Motor neuron (in vitro differentiated cells): ENCODE data around the gene PPP1R36. TPM values are rescaled to one million over a fixed set of nuclear protein-coding genes. Genes with fewer than 3 reads are reported as not detected.
A peak's percentile ranks its signal among the peaks of the same experiment; 100 is the strongest.

ENCODE experiments used
- ATAC-seq, 8 experiments: fragments of 200-7000 bp; cut with Tn5 transposase; replicated peaks in 6 of 8; 2 replicates each; pipeline ENCODE4 v1.8.0; 2021; ENCODE audit warnings: mild to moderate bottlenecking in 8 of 8, moderate library complexity in 8 of 8
- H3K27ac ChIP-seq, 2 donors: fragments of 250-450 bp; sonication (Bioruptor Pico); 2 replicates each; pipeline ENCODE4 v1.9.0; 2021; ENCODE audit warnings: antibody characterized with exemption in 2 of 2, mild to moderate bottlenecking in 2 of 2, moderate library complexity in 1 of 2
- H3K4me1 ChIP-seq, 2 donors: fragments of 250-450 bp; sonication (Bioruptor Pico); replicated peaks in 1 of 2; 2 replicates each; pipeline ENCODE4 v1.6.1; 2021; ENCODE audit warnings: antibody characterized with exemption in 2 of 2, mild to moderate bottlenecking in 2 of 2, moderate library complexity in 1 of 2
- H3K4me3 ChIP-seq, 5 donors: fragments of 250-450 bp; sonication (Bioruptor Pico); 2 replicates each; pipeline ENCODE4 v1.9.0; 2021; ENCODE audit warnings: antibody characterized with exemption in 5 of 5, mild to moderate bottlenecking in 5 of 5, moderate library complexity in 4 of 5
- WGBS, 10 experiments: fragments of 450-650 bp; shearing (Covaris generic); methylation state at CpG; one replicate each; pipeline ENCODE4 v1.0.0; 2022; 5-methylcytosine and 5-hydroxymethylcytosine counted together
- in situ Hi-C, 9 experiments: fragments of 400-800 bp; cut with MboI; loops; one replicate each; pipeline ENCODE4 v1.15.0; 2021; ENCODE audit warnings: low sequenced_read_pairs in 9 of 9, low pct_unique_long_range_greater_than_20kb in 2 of 9; ENCODE audit not compliant: unreplicated experiment in 9 of 9
- total RNA-seq, 8 experiments: library from RNA; unstranded; fragments of 300-600 nt; gene quantifications; 2 replicates each; pipeline versions ENCODE4 v1.2.3 to v1.2.4, GENCODE V29; 2022

The PPP1R36 gene, protein sequence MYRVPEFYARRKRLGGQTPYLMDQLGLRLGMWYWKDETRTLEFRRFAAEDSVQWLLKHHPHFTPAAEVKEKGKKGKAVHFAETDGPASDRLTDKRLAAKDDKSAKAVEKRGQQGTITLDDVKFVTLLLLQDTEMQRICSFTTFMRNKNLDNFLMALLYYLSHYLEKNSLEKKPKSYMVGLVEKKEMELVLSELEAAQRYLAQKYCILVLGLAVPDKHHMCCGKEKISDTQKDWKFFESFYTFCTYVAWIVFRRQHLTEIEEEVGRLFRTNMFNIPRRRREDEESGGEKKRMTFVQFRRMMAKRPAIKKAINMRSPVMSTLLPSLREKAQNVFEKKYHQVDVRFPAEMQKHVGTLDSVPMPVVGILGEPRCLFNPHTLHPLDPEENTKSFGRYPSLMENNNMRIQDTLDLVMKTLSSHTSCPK
- total RNA-seq: under 1 TPM in 6 of 8 experiments, not detected in 2; 0.16 to 0.62 (median 0.45) TPM

DNA sequence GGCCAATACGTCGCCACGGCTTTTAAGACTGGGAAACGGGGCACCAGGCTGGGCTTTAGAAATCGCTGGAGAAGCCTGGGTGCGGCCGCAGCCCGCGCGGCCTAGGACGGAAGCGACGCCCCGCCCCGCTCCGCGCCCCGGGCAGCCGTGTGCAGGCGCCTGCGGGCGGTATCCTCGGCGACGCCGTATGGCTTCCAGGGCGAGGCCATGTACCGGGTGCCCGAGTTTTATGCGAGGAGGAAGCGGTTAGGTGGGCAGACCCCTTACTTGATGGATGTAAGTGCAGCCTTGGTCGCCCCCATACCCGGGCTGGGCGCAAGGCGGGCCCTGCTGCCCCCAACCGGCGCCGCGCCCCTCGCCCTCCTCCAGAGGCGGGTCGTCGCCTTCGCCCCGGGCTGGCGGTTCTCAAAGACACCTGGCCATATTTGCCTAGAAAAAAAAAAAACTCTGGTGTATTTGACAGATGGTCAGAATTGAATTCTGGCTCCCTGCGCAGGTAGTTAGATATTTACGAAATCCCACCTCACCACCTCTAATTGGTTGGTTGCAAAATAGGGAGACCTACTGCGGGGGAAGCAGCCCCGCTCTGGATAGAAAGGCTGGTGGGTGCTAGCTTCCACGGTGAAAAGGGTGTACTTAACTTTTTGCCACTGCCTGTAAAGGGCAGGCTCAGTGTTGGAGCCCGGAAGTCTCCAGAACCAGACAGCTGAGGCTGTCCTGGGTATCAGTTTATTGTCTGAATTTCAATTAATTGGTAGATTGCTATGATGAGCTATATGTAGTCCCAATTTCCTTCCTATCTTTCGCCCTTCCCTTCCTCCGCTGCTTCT, at the start of gene PPP1R36:
PPP1R36 (plus strand) TSS at position 171 of the 830 bp plus-strand sequence; CDS start at position 208, 37 bp downstream.
- WGBS, 10 experiments: 0 to 79% (median 14%) methylated on average over 2 to 25 of the region's 54 CpGs; no CpG with 5 or more reads in 1 of the 10 experiments
- ATAC-seq: peak; percentile 90 to 98 (median 93)
- no peak within 1 kb of the TSS for H3K27ac ChIP-seq
- H3K4me3 ChIP-seq: peak within 1 kb of the TSS; percentile 22 to 28 (median 25)
- peaks cover 0 to 4% of the 10 kb centered on the region in 2 donors for H3K4me1 ChIP-seq
- in situ Hi-C loops: loop anchor here in 3 of 9 experiments (10.0 to 25.0 kb wide), 3 partner anchors 85 to 337 kb away; partner anchors contain the start of gene SPTB (in 1 of the 3)

DNA sequence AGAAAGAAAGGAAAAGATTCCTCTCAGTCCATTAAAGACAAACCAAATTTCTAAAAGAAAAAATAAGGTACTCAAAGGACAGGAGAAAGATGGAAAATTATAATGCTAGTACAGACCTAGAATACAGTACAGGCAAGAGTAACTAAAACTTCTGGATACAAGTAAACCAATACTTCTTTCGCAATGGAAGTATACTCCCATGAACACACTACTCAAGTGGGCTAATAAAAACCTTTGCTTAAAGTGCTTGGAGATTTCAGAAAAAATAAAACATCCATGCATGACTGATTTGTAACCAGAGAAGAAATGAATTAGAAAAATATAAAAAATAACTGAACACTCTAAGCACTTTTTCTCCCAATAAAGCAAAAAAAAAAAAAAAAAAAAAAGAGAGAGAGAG, 49.7 kb upstream of the PPP1R36 start:
- no peak for ATAC-seq
- no peak overlapping the region for H3K27ac ChIP-seq
- in situ Hi-C loops: no loop called here

DNA sequence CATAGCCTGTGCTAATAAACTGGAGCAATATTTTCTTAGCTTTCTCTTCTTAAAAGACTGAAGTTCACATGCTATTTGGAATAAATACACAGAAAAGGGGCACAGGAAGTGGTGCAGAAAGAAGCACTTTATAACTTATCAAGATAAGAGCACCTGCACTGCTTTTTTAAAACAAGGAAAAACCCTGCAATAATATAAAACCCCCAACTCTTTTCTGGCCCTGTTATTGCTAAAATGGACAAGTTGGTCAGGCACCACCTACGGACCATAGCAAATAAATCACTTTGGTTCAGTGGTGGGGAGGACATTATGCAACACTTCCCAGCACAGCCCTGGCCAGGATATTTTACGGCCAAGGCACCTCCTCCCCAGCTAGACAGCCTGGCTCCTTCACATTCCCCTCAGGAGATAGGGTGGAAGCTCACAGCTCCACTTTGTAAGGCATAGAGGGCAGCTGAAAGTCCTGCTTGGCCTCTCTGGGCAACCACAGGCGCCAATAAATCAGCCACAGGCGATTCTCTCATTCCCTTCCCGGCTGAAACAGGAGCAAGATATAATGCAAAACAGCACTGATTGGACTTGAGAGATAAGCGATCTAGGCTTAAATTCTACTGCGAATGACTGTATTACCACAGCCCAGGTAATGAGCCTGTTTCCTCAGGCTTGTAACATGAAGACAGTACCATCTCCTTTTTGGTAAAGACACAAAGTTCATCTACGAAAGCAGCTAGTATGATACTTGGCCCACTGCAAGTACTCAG, 48.2 kb upstream of the PPP1R36 start:
- in situ Hi-C loops: no loop called here
- 0 to 100% (median 26%) methylated on average over 1 to 7 of the region's 8 CpGs; no CpG with 5 or more reads in 1 of the 10 experiments for WGBS, 10 experiments
- Histone ChIP-seq H3K27ac (no peak overlapping the region), H3K4me3 (peak overlapping the region in 3 of 5 donors; percentile 2 to 94 (median 62)), H3K4me1 (peaks cover 14 to 21% of the 10 kb centered on the region in 2 donors)
- peak in 2 of 8 experiments; percentile 1 to 4 for ATAC-seq

More for the DNA sequence above, 49.7 kb upstream of the PPP1R36 start:
- no peak overlapping the region for H3K4me3 ChIP-seq
- H3K4me1 ChIP-seq: peaks cover 13 to 17% of the 10 kb centered on the region in 2 donors
- WGBS, 10 experiments: 88 to 100% (median 100%) methylated on average over 1 of the region's 1 CpG; no CpG with 5 or more reads in 2 of the 10 experiments

DNA sequence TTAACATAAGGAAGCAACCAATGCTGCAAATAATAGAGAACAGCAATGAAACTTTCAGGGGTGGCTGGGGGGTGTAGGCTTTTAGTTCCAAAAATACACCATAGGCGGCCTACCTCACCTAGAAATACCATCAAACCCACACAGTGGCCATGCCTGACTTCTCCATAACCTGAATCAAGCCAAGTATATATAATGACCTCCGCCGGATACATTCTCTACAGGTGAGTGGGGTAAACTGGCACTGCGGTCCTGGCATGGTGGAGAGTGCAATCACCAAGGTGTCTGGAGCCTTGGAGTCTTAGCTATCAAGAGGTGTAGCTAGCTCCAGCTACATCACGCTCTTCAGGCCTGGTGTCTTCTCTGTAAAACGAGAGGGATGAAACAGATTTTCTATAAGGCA, 47.3 kb upstream of the PPP1R36 start:
- Histone ChIP-seq H3K27ac (peak overlapping the region; percentile 89 to 97), H3K4me1 (peaks cover 19 to 26% of the 10 kb centered on the region in 2 donors), H3K4me3 (peak overlapping the region; percentile 62 to 94 (median 71))
- no peak for ATAC-seq
- WGBS, 10 experiments: 0 to 74% (median 35%) methylated on average over 1 to 5 of the region's 6 CpGs; no CpG with 5 or more reads in 2 of the 10 experiments
- in situ Hi-C loops: no loop called here

DNA sequence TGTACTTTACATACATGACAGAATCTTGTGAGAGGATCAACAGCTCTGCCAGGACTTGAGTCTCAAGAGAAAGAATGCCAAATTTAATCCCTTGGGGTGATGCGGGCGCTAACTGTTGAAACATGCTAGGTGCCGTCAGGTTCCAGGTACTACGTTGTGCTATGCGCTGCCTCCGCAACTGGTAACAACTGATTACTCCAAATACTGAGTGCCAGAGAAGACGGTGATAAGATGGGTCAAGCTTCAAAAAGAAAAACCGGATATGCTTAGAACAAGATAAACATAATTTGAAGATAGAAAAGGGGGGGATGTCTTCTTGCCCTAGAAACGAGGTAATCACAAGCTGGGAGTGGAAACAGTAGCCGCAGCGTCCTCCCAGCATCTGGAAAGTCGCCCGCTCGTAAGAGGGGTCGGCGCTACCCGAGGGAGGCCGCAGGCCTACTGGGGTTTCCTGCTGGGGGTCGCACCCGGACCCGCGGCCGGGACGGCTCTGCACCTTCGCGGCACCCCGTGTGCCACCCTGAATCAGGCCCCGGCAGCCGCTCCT, 46.8 kb upstream of the PPP1R36 start:
- in situ Hi-C loops: no loop called here
- H3K4me3 ChIP-seq: peak overlapping the region; percentile 62 to 94 (median 71)
- ATAC-seq: peak in 5 of 8 experiments; percentile 4 to 16 (median 11)
- 0 to 18% (median 3%) methylated on average over 2 to 17 of the region's 29 CpGs; no CpG with 5 or more reads in 2 of the 10 experiments for WGBS, 10 experiments
- peak overlapping the region; percentile 89 to 97 for H3K27ac ChIP-seq
- H3K4me1 ChIP-seq: peaks cover 19 to 27% of the 10 kb centered on the region in 2 donors

DNA sequence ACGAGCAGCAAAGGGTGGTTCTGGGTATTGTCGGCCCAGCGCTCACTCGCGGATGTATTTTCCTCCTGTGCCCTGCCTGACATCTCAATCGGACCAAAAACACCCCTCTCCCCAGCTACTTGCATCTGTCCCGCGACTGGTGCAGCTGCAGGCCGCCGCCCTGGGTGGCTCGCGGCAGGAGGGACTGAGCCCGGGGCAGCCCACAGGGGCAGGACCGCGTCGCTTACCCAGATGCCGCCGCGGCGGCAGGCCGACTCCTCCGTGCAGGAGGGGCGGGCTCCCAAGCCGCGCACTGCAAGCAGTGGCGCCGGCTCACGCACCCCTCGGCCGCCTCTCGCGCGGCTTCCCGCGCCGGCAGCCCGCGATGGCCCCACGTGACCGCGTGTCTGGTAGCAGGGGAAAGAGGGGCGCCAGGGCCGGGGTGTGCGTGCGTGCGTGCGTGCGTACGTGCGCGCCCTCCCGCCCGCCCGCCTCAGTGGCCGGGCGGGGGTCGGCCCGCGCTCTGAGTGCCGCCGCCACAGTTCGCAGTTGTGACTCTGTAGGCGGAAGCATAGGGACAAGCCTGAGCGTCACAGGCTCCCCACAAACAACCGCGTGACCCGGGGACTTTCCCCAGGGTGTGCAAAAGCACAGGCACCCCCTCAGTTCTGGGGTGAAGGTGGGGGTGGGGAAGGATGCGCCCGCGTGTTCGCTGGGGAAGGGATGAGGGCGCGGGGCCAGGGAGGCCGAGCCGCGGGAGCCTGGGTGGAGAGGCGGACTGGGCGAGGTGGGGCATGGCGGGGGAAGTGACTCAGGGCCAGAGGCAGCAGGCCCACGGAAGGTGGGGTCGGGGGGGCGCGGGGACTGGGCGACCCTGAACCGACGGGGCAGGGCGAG, 46.1 kb upstream of the PPP1R36 start, which contains the start of gene ZBTB25:
ZBTB25 (minus strand) TSS at position 405 of the 876 bp plus-strand sequence. CDS start 13,305 bp downstream, outside the sequence.
- peak within 1 kb of the TSS; percentile 89 to 97 for H3K27ac ChIP-seq
- H3K4me3 ChIP-seq: peak within 1 kb of the TSS; percentile 62 to 94 (median 71)
- H3K4me1 ChIP-seq: peaks cover 19 to 27% of the 10 kb centered on the region in 2 donors
- peak; percentile 61 to 86 (median 80) for ATAC-seq
- WGBS, 10 experiments: 0% methylated on average over 4 to 19 of the region's 87 CpGs; no CpG with 5 or more reads in 8 of the 10 experiments
- in situ Hi-C loops: no loop called here

DNA sequence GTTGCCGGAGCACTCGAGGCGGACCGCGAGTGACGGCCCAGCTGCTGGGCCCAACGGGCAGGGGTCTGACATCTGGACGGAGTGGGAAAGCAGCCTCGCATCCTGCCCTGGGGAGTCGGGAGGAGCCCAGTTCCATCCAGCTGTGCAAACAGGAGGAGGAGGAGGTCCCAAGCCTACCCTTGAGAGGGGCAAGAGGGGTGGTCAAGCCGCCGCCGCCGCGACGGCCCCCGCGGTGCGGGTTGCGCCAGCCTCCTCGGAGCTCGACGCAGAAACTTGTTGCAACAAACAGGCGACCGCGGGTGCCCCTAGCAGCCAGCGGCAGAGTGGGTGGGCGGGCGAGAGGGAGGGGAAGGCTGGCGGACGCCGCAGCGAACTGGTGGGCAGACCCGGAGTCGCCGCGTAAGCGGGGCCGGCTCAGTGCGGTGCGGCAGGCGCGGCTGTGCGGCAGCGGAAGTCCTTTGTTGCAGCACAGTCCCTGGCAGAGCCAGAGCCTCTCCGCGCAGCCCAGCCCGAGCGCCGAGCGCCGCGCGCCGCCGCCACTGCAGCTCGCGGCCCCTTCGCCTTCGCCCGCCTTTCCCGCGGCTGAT, 45.4 kb upstream of the PPP1R36 start, which contains the start of gene ZBTB1:
ZBTB1 (plus strand) TSS at position 461 of the 587 bp plus-strand sequence. CDS start 16,735 bp downstream, outside the sequence.
- WGBS, 10 experiments: 0 to 2% (median 0%) methylated on average over 1 to 12 of the region's 63 CpGs; no CpG with 5 or more reads in 5 of the 10 experiments

DNA sequence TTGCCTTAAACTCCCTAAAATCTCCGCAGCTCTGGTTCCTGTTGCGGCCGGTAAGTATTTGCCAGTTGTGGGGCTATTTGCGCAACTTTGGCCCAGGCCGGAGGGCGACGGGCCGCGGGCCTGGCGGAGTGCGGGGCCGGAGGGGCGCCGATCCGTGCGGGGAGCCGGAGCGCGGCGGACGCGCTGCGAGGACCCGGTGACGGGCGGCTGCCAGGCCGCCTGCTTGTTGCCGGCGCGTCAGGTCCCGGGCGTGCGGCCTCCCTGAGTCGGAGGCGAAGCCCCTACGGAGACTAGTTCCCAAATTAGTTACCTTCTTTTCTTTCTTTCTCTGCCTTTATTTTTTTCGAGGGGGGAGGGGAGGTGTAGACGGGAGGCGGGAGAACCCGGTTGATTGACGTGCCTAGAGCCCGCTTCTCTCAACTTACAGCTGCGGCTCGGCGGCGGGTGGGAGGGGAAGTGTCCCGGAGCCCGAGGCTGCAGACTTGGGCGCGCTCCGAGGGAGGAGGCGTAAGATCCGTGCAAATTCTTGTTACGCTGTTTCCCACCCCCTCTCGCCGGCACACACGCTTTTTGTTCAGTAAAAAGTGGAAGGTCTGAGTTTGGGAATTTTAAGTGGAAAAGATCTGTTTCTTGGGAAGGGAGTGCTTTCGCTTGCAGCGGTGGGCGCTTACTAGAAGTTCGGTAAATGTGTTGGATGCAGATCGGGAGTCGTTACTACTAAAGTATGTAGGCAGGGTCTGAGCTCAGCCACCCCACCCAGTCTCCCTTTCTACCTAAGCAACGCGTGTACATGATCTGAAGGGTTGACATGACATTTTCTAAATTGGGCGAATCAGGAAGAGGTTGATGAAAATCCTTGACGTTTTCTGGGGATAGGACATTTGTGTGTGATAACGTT, 44.6 kb upstream of the PPP1R36 start:
- WGBS, 10 experiments: 0 to 4% (median 0%) methylated on average over 4 to 6 of the region's 68 CpGs; no CpG with 5 or more reads in 2 of the 10 experiments
- peak overlapping the region; percentile 62 to 94 (median 71) for H3K4me3 ChIP-seq
- peak; percentile 9 to 46 (median 26) for ATAC-seq
- peaks cover 19 to 27% of the 10 kb centered on the region in 2 donors for H3K4me1 ChIP-seq
- H3K27ac ChIP-seq: peak overlapping the region; percentile 88 to 97
- in situ Hi-C loops: no loop called here

More for the DNA sequence above, 45.4 kb upstream of the PPP1R36 start, which contains the start of gene ZBTB1:
- H3K4me3 ChIP-seq: peak within 1 kb of the TSS; percentile 62 to 94 (median 71)
- peaks cover 19 to 27% of the 10 kb centered on the region in 2 donors for H3K4me1 ChIP-seq
- peak within 1 kb of the TSS; percentile 88 to 97 for H3K27ac ChIP-seq
- peak; percentile 30 to 63 (median 46) for ATAC-seq
- in situ Hi-C loops: no loop called here

DNA sequence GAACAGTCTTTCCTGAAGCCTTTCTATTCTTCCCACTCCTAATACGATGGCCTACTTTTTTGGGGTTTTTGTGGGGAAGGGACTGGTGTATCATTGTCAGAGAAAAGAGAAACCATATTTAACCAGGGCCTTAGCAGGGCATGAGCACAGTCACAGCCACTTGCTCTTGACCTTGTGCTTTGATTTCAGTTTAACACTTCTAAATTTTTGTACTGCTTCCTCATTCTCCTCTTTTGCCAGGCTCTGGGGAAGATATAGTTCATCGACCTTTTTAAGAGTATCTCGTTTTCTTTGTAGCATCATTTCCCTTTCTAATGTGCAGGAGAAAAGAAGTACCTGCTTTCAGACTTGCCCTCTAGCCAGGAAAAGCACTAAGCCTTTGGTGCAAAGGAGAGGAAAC, 43.0 kb upstream of the PPP1R36 start:
- no peak overlapping the region for H3K4me3 ChIP-seq
- in situ Hi-C loops: no loop called here
- 10 to 93% (median 75%) methylated on average over 1 to 3 of the region's 3 CpGs; no CpG with 5 or more reads in 1 of the 10 experiments for WGBS, 10 experiments
- no peak for ATAC-seq
- no peak overlapping the region for H3K27ac ChIP-seq
- H3K4me1 ChIP-seq: peaks cover 16 to 25% of the 10 kb centered on the region in 2 donors
